ENCODE measurements around the gene CGGBP1.
"Not testable (repeated sequence)": the region's sequence is repeated elsewhere in the genome, so short reads cannot be mapped to it uniquely, and the experiment has no call there.

DNA sequence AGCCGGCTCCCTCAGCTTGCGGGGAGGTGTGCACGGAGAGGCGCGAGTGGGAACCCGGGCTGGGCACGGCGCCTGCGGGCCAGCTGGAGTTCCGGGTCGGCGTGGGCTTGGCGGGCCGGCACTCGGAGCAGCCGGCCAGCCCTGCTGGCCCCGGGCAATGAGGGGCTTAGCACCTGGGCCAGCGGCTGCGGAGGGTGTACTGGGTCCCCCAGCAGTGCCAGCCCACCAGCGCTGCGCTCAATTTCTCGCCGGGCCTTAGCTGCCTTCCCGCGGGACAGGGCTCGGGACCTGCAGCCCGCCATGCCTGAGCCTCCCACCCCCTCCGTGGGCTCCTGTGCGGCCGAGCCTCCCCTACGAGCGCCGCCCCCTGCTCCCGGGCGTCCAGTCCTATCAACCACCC is 43.1 kb downstream of the CGGBP1 start:
- TF ChIP-seq, protein P1, sequence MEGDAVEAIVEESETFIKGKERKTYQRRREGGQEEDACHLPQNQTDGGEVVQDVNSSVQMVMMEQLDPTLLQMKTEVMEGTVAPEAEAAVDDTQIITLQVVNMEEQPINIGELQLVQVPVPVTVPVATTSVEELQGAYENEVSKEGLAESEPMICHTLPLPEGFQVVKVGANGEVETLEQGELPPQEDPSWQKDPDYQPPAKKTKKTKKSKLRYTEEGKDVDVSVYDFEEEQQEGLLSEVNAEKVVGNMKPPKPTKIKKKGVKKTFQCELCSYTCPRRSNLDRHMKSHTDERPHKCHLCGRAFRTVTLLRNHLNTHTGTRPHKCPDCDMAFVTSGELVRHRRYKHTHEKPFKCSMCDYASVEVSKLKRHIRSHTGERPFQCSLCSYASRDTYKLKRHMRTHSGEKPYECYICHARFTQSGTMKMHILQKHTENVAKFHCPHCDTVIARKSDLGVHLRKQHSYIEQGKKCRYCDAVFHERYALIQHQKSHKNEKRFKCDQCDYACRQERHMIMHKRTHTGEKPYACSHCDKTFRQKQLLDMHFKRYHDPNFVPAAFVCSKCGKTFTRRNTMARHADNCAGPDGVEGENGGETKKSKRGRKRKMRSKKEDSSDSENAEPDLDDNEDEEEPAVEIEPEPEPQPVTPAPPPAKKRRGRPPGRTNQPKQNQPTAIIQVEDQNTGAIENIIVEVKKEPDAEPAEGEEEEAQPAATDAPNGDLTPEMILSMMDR (conservative IDR thresholded peaks at IDR 0.05; ENCODE audit: low read length): not testable (repeated sequence)
- not testable (repeated sequence) for TF ChIP-seq EZH2phosphoT487 (IDR thresholded peaks at IDR 0.05; ENCODE audit: borderline replicate concordance, low read depth, low read length)
